IgD-negative memory B cell (primary cell): ENCODE results near the gene DNM1L. TPM values are rescaled to one million over a fixed set of nuclear protein-coding genes. Genes with fewer than 3 reads are reported as not detected.
"Not testable (repeated sequence)": the region's sequence is repeated elsewhere in the genome, so short reads cannot be mapped to it uniquely, and the experiment has no call there.

Experiments used
- H3K27ac Mint-ChIP-seq, 3 donors: one replicate each; pipeline ENCODE4 v1.8.0; 2020 to 2022; ENCODE audit warnings: mild to moderate bottlenecking in 3 of 3, mixed read lengths in 3 of 3, moderate library complexity in 1 of 3
- H3K27me3 Mint-ChIP-seq: one replicate; pipeline ENCODE4 v1.8.0; 2021; ENCODE audit warnings: mixed read lengths
- H3K36me3 Mint-ChIP-seq: one replicate; pipeline ENCODE4 v1.8.0; 2020; ENCODE audit warnings: mild to moderate bottlenecking, mixed read lengths
- H3K4me1 Mint-ChIP-seq, 3 donors: one replicate each; pipeline ENCODE4 v1.8.0; 2020 to 2022; ENCODE audit warnings: mixed read lengths in 3 of 3, mild to moderate bottlenecking in 1 of 3
- H3K4me3 Mint-ChIP-seq, 4 donors: one replicate each; pipeline ENCODE4 v1.8.0; 2020 to 2022; ENCODE audit warnings: mild to moderate bottlenecking in 4 of 4, mixed read lengths in 4 of 4, moderate library complexity in 3 of 4
- H3K9me3 Mint-ChIP-seq, 3 donors: one replicate each; pipeline ENCODE4 v1.8.0; 2020 to 2021; ENCODE audit warnings: mixed read lengths in 3 of 3, mild to moderate bottlenecking in 1 of 3
- polyA plus RNA-seq: library from polyadenylated mRNA; unstranded; fragments of 300-500 nt; fragmentation: Illumina TruSeq; gene quantifications from one replicate; pipeline ENCODE4 v1.2.3, GENCODE V29; 2021

Gene DNM1L
- polyA plus RNA-seq, 1 donor from 2014 or later = 18.1 TPM

GRCh38 chr12:32680787-32681186 is 1.7 kb downstream of the DNM1L start:
- Mint-ChIP-seq H3K27me3 (no peaks in the 10 kb centered on the region), H3K36me3 (peaks cover 2% of the 10 kb centered on the region), H3K4me3 (peak overlapping the region; percentile 91 to 96 (median 94)), H3K27ac (peak overlapping the region in 2 of 3 donors; percentile 77 to 94), H3K9me3 (no peaks in the 10 kb centered on the region), H3K4me1 (peaks cover 23 to 34% (median 33%) of the 10 kb centered on the region in 3 donors)

DNA sequence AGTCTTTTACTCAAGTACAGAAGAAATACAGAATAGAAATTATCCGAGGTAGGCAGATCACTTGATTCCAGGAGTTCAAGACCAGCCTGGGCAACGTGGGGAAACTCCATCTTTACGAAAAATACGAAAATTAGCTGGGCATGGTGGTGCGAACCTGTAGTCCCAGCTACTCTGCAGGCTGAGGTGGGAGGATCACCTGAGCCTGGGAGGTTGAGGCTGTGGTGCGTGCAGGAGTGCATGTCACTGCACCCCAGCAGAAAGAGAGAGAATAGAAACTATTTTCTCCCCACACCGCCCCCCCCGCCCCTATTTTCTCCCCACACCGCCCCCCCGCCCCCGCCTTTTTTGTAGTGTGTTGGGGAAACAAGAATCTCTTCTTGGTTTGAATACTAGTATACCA is 2.2 kb downstream of the DNM1L start:
- peaks cover 24 to 35% (median 34%) of the 10 kb centered on the region in 3 donors for H3K4me1 Mint-ChIP-seq
- H3K36me3 Mint-ChIP-seq = peaks cover 2% of the 10 kb centered on the region
- H3K27ac Mint-ChIP-seq = peak overlapping the region in 2 of 3 donors; percentile 32 to 94
- no peaks in the 10 kb centered on the region for H3K9me3 Mint-ChIP-seq
- no peaks in the 10 kb centered on the region for H3K27me3 Mint-ChIP-seq
- peak overlapping the region in 3 of 4 donors; percentile 65 to 96 (median 75) for H3K4me3 Mint-ChIP-seq

- Mint-ChIP-seq H3K27me3 (no peaks in the 10 kb centered on the region), H3K4me1 (peaks cover 19 to 26% (median 25%) of the 10 kb centered on the region in 3 donors), H3K27ac (no peak overlapping the region), H3K9me3 (no peaks in the 10 kb centered on the region), H3K4me3 (no peak overlapping the region), H3K36me3 (peaks cover 6% of the 10 kb centered on the region)
Measured at GRCh38 chr12:32686340-32686739, 7.2 kb downstream of the DNM1L start.

DNA sequence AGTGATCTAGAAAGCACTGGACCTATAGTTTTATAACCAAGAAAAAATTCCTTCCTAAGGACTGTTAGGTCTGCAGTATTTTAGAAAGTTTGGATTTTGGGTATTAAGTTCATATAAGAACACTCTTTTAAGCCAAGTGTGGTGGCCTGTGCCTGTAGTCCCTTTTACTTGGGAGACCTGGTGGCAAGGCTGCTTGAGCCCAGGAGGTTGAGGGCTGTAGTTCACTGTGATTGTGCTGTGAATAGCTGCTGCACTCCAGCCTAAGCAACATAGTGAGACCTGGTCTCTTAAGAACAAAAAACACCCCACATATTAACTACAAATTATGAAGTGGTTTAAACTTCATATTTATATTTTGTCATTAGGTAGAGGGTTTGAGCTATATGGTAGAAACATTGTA is 9.7 kb downstream of the DNM1L start:
- H3K27ac Mint-ChIP-seq = no peak overlapping the region
- no peaks in the 10 kb centered on the region for H3K27me3 Mint-ChIP-seq
- H3K36me3 Mint-ChIP-seq = peaks cover 8% of the 10 kb centered on the region
- H3K4me3 Mint-ChIP-seq = no peak overlapping the region
- H3K9me3 Mint-ChIP-seq = no peaks in the 10 kb centered on the region
- H3K4me1 Mint-ChIP-seq = peaks cover 10 to 22% (median 15%) of the 10 kb centered on the region in 3 donors

DNA sequence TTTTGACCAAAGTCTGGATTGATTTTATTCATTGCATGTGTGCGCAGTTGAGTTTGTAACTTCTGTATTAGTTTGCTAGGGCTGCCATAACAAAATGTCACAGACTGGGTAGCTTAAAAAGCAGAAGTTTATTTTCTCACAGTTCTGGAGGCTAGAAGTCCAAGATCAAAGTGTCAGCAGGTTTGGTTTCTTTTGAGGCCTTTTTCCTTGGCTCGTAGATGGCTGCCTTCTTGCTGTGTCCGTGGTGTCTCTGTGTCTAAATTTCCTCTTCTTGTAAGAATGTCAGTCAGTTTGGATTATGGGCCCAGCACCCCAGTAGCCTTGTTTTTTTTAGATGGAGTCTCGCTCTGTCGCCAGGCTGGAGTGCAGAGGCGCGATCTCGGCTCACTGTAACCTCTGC is 11.8 kb downstream of the DNM1L start:
- Mint-ChIP-seq H3K36me3 (peaks cover 9% of the 10 kb centered on the region), H3K27ac (no peak overlapping the region), H3K4me1 (peaks cover 14 to 26% (median 23%) of the 10 kb centered on the region in 3 donors), H3K27me3 (no peaks in the 10 kb centered on the region), H3K9me3 (no peaks in the 10 kb centered on the region), H3K4me3 (no peak overlapping the region)

DNA sequence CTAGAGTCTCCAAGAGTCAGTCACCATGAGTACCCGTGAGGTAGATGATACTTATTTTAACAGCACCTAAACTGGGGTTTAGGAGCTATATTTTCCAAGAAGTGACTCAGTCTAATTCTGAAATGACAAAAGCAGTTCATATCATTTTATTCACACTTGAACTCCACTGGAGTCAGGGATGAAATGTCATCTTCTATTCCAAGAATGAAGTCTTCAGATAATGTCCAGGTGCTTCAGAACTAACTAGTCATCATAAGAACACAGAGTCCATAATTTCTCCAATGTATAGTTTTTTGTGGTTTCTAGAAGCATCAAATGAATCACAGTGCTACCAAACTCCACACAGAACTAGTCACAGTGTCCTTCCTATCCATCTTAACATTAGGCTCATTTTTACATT is 13.3 kb downstream of the DNM1L start:
- H3K4me1 Mint-ChIP-seq = peaks cover 17 to 24% (median 18%) of the 10 kb centered on the region in 3 donors
- no peaks in the 10 kb centered on the region for H3K27me3 Mint-ChIP-seq
- peak overlapping the region in 1 of 3 donors; percentile 1 for H3K27ac Mint-ChIP-seq
- no peaks in the 10 kb centered on the region for H3K9me3 Mint-ChIP-seq
- H3K4me3 Mint-ChIP-seq = no peak overlapping the region
- H3K36me3 Mint-ChIP-seq = peaks cover 9% of the 10 kb centered on the region

- Mint-ChIP-seq H3K4me1 (peaks cover 17 to 26% (median 21%) of the 10 kb centered on the region in 3 donors), H3K4me3 (no peak overlapping the region), H3K9me3 (no peaks in the 10 kb centered on the region), H3K36me3 (peaks cover 9% of the 10 kb centered on the region), H3K27ac (peak overlapping the region in 1 of 3 donors; percentile 1), H3K27me3 (no peaks in the 10 kb centered on the region)
Measured at GRCh38 chr12:32693036-32693435, 13.9 kb downstream of the DNM1L start.

- peak overlapping the region in 1 of 4 donors; percentile 39 for H3K4me3 Mint-ChIP-seq
- peaks cover 15 to 18% (median 17%) of the 10 kb centered on the region in 3 donors for H3K4me1 Mint-ChIP-seq
- peaks cover 4% of the 10 kb centered on the region for H3K36me3 Mint-ChIP-seq
- no peaks in the 10 kb centered on the region for H3K27me3 Mint-ChIP-seq
- H3K9me3 Mint-ChIP-seq = no peaks in the 10 kb centered on the region
- H3K27ac Mint-ChIP-seq = no peak overlapping the region
Measured at GRCh38 chr12:32695787-32696186, 16.7 kb downstream of the DNM1L start.

DNA sequence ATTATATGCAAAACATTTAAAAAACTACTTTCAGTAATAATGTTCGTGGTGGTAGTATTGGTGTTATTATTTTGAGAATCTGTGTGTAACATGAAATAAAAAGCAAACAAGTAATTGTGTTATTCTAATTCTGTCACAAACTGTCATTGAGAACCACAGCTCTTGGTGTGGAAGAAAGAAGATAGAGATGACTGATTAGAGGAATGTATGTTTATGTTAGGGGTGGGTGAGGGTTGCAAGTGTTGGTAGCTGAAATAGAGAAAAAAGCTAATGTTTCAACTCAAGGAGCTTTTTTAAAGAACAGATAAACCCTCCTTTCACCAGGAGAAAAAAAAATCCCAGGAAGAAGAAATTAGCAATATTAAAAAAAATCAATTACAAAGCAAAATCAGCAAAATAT is 18.3 kb downstream of the DNM1L start:
- H3K27ac Mint-ChIP-seq = no peak overlapping the region
- no peak overlapping the region for H3K4me3 Mint-ChIP-seq
- H3K27me3 Mint-ChIP-seq = no peaks in the 10 kb centered on the region
- peaks cover 2% of the 10 kb centered on the region for H3K36me3 Mint-ChIP-seq
- H3K9me3 Mint-ChIP-seq = no peaks in the 10 kb centered on the region
- peaks cover 13 to 18% (median 13%) of the 10 kb centered on the region in 3 donors for H3K4me1 Mint-ChIP-seq

DNA sequence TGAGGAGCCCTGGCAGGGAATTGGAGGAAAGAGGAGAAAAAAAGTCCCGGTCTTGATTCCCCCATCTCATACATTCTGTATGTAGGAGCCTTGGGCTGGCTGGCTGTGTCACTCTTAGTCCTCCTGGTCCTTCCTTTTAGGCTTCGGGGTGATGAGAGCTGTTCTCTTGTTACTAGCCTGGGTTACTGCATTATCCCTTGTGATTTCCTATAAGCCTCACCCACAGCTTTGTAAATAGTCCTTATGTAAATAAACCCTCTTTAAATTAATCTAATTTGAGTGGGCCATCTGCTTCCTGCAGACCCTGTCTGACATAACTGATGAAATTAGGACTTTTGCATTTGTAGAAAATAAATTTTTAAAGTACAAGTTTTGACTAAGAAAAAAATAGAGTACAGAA is 19.2 kb downstream of the DNM1L start:
- H3K4me1 Mint-ChIP-seq = peaks cover 11 to 18% (median 13%) of the 10 kb centered on the region in 3 donors
- H3K9me3 Mint-ChIP-seq = no peaks in the 10 kb centered on the region
- H3K27me3 Mint-ChIP-seq = no peaks in the 10 kb centered on the region
- H3K4me3 Mint-ChIP-seq = no peak overlapping the region
- no peak overlapping the region for H3K27ac Mint-ChIP-seq
- H3K36me3 Mint-ChIP-seq = peaks cover 2% of the 10 kb centered on the region

GRCh38 chr12:32699437-32699836 is 20.3 kb downstream of the DNM1L start:
- H3K27me3 Mint-ChIP-seq, H3K9me3 Mint-ChIP-seq, H3K36me3 Mint-ChIP-seq, H3K27ac Mint-ChIP-seq, H3K4me3 Mint-ChIP-seq: not testable (repeated sequence)
- peaks cover 11 to 18% (median 13%) of the 10 kb centered on the region in 3 donors for H3K4me1 Mint-ChIP-seq

GRCh38 chr12:32702473-32702872 is 23.4 kb downstream of the DNM1L start:
- Mint-ChIP-seq H3K36me3 (no peaks in the 10 kb centered on the region), H3K9me3 (no peaks in the 10 kb centered on the region), H3K4me3 (no peak overlapping the region), H3K27me3 (no peaks in the 10 kb centered on the region), H3K27ac (no peak overlapping the region), H3K4me1 (peaks cover 3 to 6% (median 5%) of the 10 kb centered on the region in 3 donors)

DNA sequence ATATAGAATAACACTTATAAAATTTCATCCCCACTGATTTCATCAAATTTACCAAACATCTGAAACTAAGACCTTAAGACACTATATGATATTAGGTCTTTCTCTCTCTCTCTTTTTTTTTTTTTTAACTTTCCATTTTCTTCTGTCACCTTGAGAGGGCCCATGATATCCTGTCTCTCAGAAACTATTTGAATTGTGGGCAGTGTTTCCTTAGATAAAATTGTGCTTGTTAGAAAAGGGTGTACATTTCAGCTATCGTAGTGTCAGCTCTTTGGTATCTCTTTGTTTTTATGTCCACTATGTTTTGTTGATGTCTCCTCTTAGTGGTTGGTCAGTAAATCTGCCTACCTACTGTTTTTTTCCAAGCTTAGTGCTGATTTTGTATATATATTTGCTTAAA is 23.8 kb downstream of the DNM1L start:
- Mint-ChIP-seq H3K9me3 (no peaks in the 10 kb centered on the region), H3K27ac (no peak overlapping the region), H3K4me3 (no peak overlapping the region), H3K4me1 (peaks cover 2 to 4% (median 3%) of the 10 kb centered on the region in 3 donors), H3K27me3 (no peaks in the 10 kb centered on the region), H3K36me3 (no peaks in the 10 kb centered on the region)

DNA sequence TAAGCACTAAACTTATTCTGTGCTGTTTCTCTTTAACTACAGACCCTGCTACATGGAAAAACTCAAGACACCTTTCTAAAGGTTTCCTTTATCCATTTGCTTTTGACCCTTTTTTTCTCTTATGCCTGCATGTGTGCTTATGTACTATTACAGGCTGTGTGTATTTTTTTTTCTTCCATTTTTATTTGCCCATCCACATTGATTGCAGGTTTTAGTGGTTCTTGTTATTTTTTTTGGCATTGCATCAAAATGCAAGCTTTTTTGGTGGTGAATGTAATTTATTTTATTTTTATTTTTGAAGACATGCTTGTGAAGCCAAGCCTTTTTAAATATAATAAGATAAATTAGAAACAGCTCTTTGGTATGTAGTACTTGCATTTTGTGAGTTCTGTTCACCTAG is 26.7 kb downstream of the DNM1L start:
- H3K9me3 Mint-ChIP-seq = no peaks in the 10 kb centered on the region
- peaks cover 4% of the 10 kb centered on the region for H3K36me3 Mint-ChIP-seq
- H3K27ac Mint-ChIP-seq = peak overlapping the region in 1 of 3 donors; percentile 31
- no peak overlapping the region for H3K4me3 Mint-ChIP-seq
- peaks cover 0 to 1% (median 0%) of the 10 kb centered on the region in 3 donors for H3K4me1 Mint-ChIP-seq
- H3K27me3 Mint-ChIP-seq = no peaks in the 10 kb centered on the region

- Mint-ChIP-seq H3K27me3 (no peaks in the 10 kb centered on the region), H3K36me3 (peaks cover 4% of the 10 kb centered on the region), H3K27ac (no peak overlapping the region), H3K9me3 (no peaks in the 10 kb centered on the region), H3K4me1 (peaks cover 0 to 1% (median 0%) of the 10 kb centered on the region in 3 donors), H3K4me3 (no peak overlapping the region)
Measured at GRCh38 chr12:32706335-32707024, 27.4 kb downstream of the DNM1L start.

DNA sequence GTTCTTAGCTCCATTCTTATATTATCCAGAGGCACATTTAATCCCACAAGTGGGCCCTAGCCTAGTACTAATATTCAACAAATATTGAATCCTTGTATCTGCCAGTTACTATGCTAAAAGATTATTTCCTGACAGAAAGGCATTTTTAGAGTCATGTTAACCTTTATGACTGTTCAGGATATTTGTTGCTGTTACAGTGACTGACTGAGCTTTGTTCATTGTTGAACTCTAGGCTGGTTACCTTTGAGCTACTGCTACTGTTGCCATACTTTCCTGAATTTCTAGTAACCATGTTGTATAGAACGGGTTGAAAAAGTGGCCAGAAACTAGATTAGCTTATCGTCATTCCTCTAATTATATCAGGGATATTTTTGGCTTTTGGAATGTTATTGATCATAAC is 29.8 kb downstream of the DNM1L start:
- Mint-ChIP-seq H3K36me3 (peaks cover 9% of the 10 kb centered on the region), H3K27ac (no peak overlapping the region), H3K4me3 (no peak overlapping the region)

More for the DNA sequence above, 29.8 kb downstream of the DNM1L start:
- no peaks in the 10 kb centered on the region for H3K9me3 Mint-ChIP-seq
- H3K4me1 Mint-ChIP-seq = peaks cover 0 to 1% (median 0%) of the 10 kb centered on the region in 3 donors
- H3K27me3 Mint-ChIP-seq = no peaks in the 10 kb centered on the region
